Measurements from ENCODE around the gene ZXDC. TPM values are rescaled to one million over a fixed set of nuclear protein-coding genes. Genes with fewer than 3 reads are reported as not detected.

Gene ZXDC
- total RNA-seq, 2 donors from 2014 or later, result 26.5 to 27.0 TPM

- no peak for ATAC-seq (replicated peaks)
- Mint-ChIP-seq H3K27me3 (no peaks in the 10 kb centered on the region), H3K4me1 (peaks cover 29% of the 10 kb centered on the region), H3K9me3 (no peaks in the 10 kb centered on the region), H3K27ac (peak overlapping the region; percentile 87), H3K4me3 (peak overlapping the region; percentile 84), H3K36me3 (ENCODE audit: low read depth) (peaks cover 29% of the 10 kb centered on the region)
Observed at GRCh38 chr3:126477061-126477380, 1.3 kb upstream of the ZXDC start.

GRCh38 chr3:126476166-126477060, 722 bp upstream of the ZXDC start:
- peak overlapping the region; percentile 87 for H3K27ac Mint-ChIP-seq
- peak; percentile 57 for ATAC-seq (replicated peaks)
- peaks cover 29% of the 10 kb centered on the region for H3K4me1 Mint-ChIP-seq

GRCh38 chr3:126474498-126475412, 936 bp downstream of the ZXDC start:
- ATAC-seq (replicated peaks), result peak; percentile 1
- Mint-ChIP-seq H3K4me3 (peak overlapping the region; percentile 72), H3K9me3 (no peaks in the 10 kb centered on the region), H3K27me3 (no peaks in the 10 kb centered on the region), H3K27ac (peak overlapping the region; percentile 50), H3K4me1 (peaks cover 30% of the 10 kb centered on the region), H3K36me3 (ENCODE audit: low read depth) (peaks cover 51% of the 10 kb centered on the region)

More at GRCh38 chr3:126476166-126477060, 722 bp upstream of the ZXDC start:
- H3K4me3 Mint-ChIP-seq, result peak overlapping the region; percentile 84
- H3K27me3 Mint-ChIP-seq, result no peaks in the 10 kb centered on the region
- H3K9me3 Mint-ChIP-seq, result no peaks in the 10 kb centered on the region
- peaks cover 35% of the 10 kb centered on the region for H3K36me3 Mint-ChIP-seq (ENCODE audit: low read depth)

DNA sequence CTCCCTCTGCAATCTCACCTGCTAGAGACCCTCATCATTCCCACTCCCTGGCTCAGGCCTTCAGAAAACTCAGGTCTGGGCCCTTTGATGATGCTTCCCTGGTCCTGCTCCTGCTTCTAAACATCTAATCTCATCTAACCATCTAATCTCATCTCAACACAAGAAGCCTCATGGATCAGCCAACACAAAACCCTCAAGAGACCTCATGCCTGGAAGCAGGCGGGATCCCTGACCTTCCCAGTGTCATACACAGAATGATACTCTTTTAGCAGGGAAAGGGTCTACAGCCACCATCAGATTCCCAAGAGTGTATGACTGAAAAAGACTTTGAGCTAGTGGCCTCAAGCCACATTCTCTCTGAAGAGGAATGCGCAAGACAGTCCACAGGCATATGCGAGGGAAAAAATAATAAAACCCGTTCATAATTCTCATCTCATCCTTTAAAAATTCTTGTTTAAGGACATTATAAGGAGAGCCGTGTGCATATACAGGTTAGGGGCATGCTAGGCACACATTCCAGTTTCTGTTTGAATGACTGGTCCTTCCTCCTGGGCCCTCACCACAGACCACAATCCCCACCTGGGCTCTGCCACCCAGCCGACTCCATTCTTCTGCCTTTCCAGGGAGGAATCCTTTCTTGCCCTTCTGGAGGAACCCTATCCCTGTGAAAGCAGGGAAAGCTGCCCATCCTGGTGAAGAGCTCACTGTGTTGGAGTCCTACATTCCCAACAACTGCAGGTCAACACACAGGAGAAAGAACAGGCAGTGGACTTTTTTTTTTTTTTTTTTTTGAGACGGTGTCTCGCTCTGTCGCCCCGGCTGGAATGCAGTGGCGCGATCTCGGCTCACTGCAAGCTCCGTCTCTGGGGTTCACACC, 2.2 kb downstream of the ZXDC start:
- Mint-ChIP-seq H3K27me3 (no peaks in the 10 kb centered on the region), H3K36me3 (ENCODE audit: low read depth) (peaks cover 64% of the 10 kb centered on the region), H3K27ac (peak overlapping the region; percentile 50), H3K4me3 (peak overlapping the region; percentile 72), H3K9me3 (no peaks in the 10 kb centered on the region), H3K4me1 (peaks cover 42% of the 10 kb centered on the region)
- no peak for ATAC-seq (replicated peaks)

DNA sequence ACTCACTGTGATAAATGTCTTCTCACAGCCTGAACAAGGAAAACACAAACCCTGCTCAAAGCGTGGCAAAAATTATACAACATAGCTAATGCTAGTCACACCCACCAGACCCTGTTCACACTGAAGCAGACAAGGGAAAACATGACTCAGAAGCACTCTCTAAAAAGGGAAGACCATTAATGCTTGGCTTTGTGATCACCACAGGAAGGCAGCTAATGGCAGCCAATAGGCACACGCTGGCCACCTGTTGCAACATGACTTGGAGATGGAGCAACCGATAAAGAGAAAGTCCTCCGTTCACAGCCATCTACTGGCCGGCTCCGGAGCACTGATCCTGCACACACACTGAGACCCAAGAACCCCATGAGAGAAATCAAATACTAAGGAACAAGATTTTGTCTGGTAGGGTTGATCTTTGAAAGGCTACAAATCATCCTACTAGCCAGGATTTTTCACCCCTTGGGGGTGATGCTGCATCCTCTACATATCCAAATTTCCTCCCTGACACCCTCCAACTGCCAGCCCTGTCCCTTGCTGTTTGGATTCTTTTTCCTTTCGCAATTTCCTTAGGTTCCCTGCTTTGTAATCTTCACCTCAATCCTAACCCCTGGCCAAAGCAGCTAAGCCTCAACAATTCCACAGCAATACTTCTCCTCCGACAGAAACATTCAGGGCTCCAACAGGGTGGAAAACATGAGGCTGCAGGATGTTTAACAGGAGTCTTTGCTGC, 3.2 kb downstream of the ZXDC start:
- Mint-ChIP-seq H3K36me3 (ENCODE audit: low read depth) (peaks cover 73% of the 10 kb centered on the region), H3K4me3 (peak overlapping the region; percentile 72), H3K27ac (peak overlapping the region; percentile 50), H3K4me1 (peaks cover 48% of the 10 kb centered on the region), H3K9me3 (no peaks in the 10 kb centered on the region), H3K27me3 (no peaks in the 10 kb centered on the region)
- no peak for ATAC-seq (replicated peaks)

DNA sequence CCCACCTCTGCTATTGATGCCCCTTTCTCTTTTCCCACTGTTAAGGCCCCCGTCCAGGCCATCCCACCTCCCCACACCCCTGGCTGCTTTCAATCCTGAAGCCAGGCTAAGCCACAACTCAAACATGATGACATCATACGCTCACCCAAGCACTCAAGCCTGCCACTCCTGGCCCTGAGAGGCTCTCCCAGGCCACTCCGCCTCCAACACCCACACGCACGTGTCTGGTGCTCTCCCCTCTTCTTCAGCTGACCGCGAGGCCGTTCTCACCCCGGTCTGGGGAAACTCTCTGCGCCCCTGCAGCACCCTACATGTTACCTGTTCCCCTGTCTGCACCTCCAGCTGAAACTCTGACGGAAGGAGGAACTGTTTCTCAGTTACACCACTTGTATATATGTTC, 6.2 kb downstream of the ZXDC start:
- Mint-ChIP-seq H3K4me1 (peaks cover 46% of the 10 kb centered on the region), H3K36me3 (ENCODE audit: low read depth) (peaks cover 98% of the 10 kb centered on the region), H3K27me3 (no peaks in the 10 kb centered on the region), H3K9me3 (no peaks in the 10 kb centered on the region), H3K4me3 (no peak overlapping the region), H3K27ac (peak overlapping the region; percentile 88)
- ATAC-seq (replicated peaks), result no peak

DNA sequence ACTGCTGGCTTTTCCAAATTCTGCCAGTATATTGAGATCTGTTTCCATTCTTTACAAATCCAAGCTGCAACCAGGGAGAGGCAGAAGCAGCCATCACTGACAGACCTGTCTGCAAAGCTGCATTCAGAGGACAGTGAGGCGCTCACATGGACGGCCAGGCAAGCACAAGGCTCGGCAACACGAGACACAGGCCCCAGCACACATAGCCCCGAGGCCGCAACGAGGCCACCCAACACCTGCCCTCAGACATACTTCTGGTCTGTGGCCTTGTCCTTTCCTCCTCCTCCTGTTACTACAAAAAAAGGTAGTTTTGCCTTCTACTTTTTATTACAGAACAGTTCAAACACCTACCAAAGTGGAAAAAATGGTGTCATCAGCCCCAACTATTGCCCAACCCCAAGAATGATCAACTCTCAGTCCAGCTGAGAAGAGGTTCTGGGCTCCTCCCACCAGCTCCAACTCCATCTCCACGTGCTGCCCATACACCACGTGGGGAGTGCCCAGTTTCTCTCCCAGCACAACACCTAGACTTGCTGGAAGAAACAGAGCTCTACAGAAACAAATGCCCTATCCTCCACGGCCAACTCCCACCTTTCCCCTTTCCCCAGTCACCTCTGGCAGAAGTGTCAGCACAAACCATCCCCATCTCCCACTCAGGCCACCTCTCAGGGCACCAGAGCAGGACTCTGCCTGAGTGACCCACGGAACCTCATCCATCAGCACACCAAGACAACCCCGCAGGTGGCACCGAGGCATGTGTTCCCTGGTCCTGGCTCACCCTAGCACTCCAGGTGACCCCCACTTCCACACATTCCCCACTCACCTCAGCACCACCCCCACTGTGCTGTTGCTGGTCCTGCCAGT, 7.4 kb downstream of the ZXDC start:
- H3K4me1 Mint-ChIP-seq, result peaks cover 41% of the 10 kb centered on the region
- H3K36me3 Mint-ChIP-seq (ENCODE audit: low read depth), result peaks cover 98% of the 10 kb centered on the region
- peak overlapping the region; percentile 88 for H3K27ac Mint-ChIP-seq
- H3K4me3 Mint-ChIP-seq, result no peak overlapping the region
- no peaks in the 10 kb centered on the region for H3K27me3 Mint-ChIP-seq
- no peaks in the 10 kb centered on the region for H3K9me3 Mint-ChIP-seq
- ATAC-seq (replicated peaks), result no peak

DNA sequence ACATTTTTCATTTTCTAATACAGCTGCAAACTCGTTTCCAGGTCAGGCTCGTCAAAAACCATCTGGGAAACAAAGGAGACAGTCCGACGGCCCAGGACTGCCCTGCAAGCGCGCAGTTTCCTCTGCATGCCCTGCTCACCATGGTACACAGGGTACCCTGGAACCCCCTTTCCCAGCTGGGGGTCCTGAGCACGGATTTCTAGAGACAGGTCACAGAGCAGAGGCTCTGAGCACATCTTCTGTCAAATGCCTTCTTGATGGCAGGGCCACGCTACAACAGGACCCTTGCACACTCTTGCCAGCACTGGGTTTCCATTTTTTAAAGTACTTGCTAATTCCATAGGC, 8.1 kb downstream of the ZXDC start:
- Mint-ChIP-seq H3K4me3 (no peak overlapping the region), H3K36me3 (ENCODE audit: low read depth) (peaks cover 98% of the 10 kb centered on the region), H3K4me1 (peaks cover 34% of the 10 kb centered on the region), H3K27me3 (no peaks in the 10 kb centered on the region), H3K9me3 (no peaks in the 10 kb centered on the region), H3K27ac (no peak overlapping the region)
- ATAC-seq (replicated peaks), result no peak

DNA sequence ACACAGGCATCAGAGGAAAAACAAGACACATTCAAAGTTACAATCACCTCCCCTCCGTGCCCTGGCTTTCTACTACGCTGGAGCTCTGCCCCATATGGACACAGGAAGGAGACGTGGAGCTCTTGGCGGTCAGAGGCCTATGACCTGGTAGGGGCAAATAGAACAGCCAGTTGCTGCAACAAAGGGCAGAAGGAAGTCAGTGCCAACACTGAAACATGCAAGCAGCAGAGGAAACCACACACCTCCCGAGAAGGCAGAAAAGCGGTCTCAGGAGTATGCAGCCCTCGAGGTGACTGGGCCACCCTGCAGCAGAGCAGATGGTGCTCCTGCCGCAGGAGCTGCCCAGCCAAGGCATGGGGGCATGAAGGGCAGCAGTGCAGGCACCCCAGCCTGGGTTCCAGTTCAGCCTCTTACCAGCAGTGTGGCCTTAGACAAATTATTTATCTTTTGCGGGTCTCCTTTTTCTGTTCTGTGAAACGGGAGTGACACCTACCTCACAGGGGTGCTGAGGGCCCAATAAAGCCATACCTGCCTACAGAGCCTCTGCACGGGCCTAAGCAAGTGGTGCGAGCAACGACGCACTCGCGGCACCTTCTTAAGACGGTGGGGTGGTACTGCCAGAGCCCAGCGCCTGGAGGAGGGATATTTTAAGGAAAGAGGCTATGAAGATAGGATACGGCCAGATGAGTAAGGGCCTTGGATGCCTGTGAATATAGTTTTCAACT, 8.6 kb downstream of the ZXDC start:
- Mint-ChIP-seq H3K4me3 (no peak overlapping the region), H3K9me3 (no peaks in the 10 kb centered on the region), H3K27ac (peak overlapping the region; percentile 75), H3K27me3 (no peaks in the 10 kb centered on the region), H3K4me1 (peaks cover 28% of the 10 kb centered on the region), H3K36me3 (ENCODE audit: low read depth) (peaks cover 98% of the 10 kb centered on the region)
- peak; percentile 42 for ATAC-seq (replicated peaks)

DNA sequence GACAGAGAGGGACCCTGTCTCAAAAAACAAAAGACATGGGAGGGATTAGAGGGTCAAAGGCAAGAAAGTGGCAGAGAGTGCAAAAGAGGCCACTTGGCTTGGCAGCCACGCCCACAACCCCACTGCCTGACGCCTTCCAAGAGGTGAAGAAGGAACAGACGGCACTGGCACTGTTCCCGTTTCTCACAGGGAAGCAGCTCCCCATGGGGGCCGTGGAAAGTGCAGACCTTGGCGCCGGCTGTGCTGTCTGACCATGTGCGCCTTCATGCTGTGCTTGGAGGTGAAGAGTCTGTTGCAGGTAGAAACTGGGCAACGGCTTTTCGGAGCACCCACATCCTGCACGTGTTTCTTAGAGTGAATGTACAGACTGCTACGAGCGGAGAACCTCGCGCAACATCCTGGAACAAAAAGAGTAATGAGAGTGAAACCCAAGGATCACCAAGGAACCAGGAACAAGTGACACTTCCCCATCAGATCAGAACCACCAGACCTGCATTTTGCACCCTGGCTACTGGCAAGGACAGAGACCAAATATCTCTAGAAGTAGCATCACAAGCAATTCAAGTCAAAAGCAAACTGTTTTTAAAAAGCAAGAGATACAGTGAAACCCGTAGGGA, 9.7 kb downstream of the ZXDC start:
- peaks cover 98% of the 10 kb centered on the region for H3K36me3 Mint-ChIP-seq (ENCODE audit: low read depth)
- H3K4me1 Mint-ChIP-seq, result peaks cover 28% of the 10 kb centered on the region
- no peaks in the 10 kb centered on the region for H3K27me3 Mint-ChIP-seq
- ATAC-seq (replicated peaks), result peak; percentile 44
- no peak overlapping the region for H3K4me3 Mint-ChIP-seq
- peak overlapping the region; percentile 75 for H3K27ac Mint-ChIP-seq
- no peaks in the 10 kb centered on the region for H3K9me3 Mint-ChIP-seq

- H3K36me3 Mint-ChIP-seq (ENCODE audit: low read depth), result peaks cover 98% of the 10 kb centered on the region
Observed at GRCh38 chr3:126464997-126465396, 10.7 kb downstream of the ZXDC start.

DNA sequence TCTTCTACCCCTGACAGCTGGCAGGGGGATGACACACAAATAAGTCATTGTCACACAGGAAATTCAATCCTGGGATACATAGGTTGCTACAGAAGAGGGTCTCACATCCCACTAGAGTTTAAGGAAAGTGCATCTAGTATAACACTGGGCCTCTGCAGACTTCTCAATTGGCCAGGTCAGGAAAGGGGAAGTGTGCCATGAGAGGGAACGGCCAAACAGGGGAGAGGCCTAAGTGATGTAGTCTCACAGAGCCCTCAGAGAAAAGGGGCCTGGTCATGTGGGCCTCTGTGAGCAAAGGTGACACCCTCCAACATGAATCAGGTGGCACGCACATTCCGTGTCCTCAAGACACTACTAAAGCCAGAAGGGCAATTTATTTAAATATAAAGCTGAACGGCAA, 11.2 kb downstream of the ZXDC start:
- ATAC-seq (replicated peaks), result no peak
- Mint-ChIP-seq H3K27ac (peak overlapping the region; percentile 70), H3K36me3 (ENCODE audit: low read depth) (peaks cover 98% of the 10 kb centered on the region), H3K4me1 (peaks cover 24% of the 10 kb centered on the region), H3K27me3 (no peaks in the 10 kb centered on the region), H3K9me3 (no peaks in the 10 kb centered on the region), H3K4me3 (no peak overlapping the region)

More at GRCh38 chr3:126464997-126465396, 10.7 kb downstream of the ZXDC start:
- Mint-ChIP-seq H3K27ac (no peak overlapping the region), H3K4me3 (no peak overlapping the region), H3K27me3 (no peaks in the 10 kb centered on the region), H3K4me1 (peaks cover 28% of the 10 kb centered on the region), H3K9me3 (no peaks in the 10 kb centered on the region)
- ATAC-seq (replicated peaks), result no peak
